ENCODE results near the gene THAP11. TPM values are rescaled to one million over a fixed set of nuclear protein-coding genes. Genes with fewer than 3 reads are reported as not detected.
"Not testable (repeated sequence)": the region's sequence is repeated elsewhere in the genome, so short reads cannot be mapped to it uniquely, and the experiment has no call there.

The THAP11 gene
- total RNA-seq, 2 experiments from 2014 or later: 37.5 to 41.7 TPM

- peaks cover 5% of the 10 kb centered on the region for H3K36me3 Mint-ChIP-seq (ENCODE audit: low read depth)
- H3K4me3 Mint-ChIP-seq: no peak overlapping the region
- H3K27me3 Mint-ChIP-seq: no peaks in the 10 kb centered on the region
- CTCF ChIA-PET: interaction anchor here (0.9 to 2.0 kb wide), 6 partner anchors 9 to 126 kb away, joined by 3 to 6 read pairs (median 4); partner anchors contain the start of gene NUTF2
- peaks cover 25% of the 10 kb centered on the region for H3K4me1 Mint-ChIP-seq
- H3K9me3 Mint-ChIP-seq: no peaks in the 10 kb centered on the region
- H3K27ac Mint-ChIP-seq: no peak overlapping the region
- no peak for DNase-seq
- POLR2A ChIA-PET: no interaction called here
Measured at GRCh38 chr16:67857547-67858233, 15.6 kb downstream of the THAP11 start.

GRCh38 chr16:67858500-67858899 is 16.4 kb downstream of the THAP11 start:
- no peaks in the 10 kb centered on the region for H3K27me3 Mint-ChIP-seq
- ChIA-PET CTCF (interaction anchor here (1.4 to 2.0 kb wide), 3 partner anchors 12 to 42 kb away, joined by 4 to 5 read pairs (median 5); partner anchors contain the start of gene NUTF2), POLR2A (no interaction called here)
- peaks cover 5% of the 10 kb centered on the region for H3K36me3 Mint-ChIP-seq (ENCODE audit: low read depth)
- no peaks in the 10 kb centered on the region for H3K9me3 Mint-ChIP-seq
- DNase-seq: no peak
- H3K4me1 Mint-ChIP-seq: peaks cover 25% of the 10 kb centered on the region
- H3K27ac Mint-ChIP-seq: no peak overlapping the region
- H3K4me3 Mint-ChIP-seq: no peak overlapping the region

GRCh38 chr16:67860589-67861398 is 18.7 kb downstream of the THAP11 start:
- ChIA-PET CTCF (interaction anchor here (0.5 to 3.3 kb wide), 5 partner anchors 23 to 340 kb away, joined by 3 to 18 read pairs (median 3); partner anchors contain the start of gene NRN1L), POLR2A (no interaction called here)
- no peak overlapping the region for H3K4me3 Mint-ChIP-seq
- no peak for DNase-seq
- no peaks in the 10 kb centered on the region for H3K9me3 Mint-ChIP-seq
- peaks cover 12% of the 10 kb centered on the region for H3K36me3 Mint-ChIP-seq (ENCODE audit: low read depth)
- H3K27me3 Mint-ChIP-seq: no peaks in the 10 kb centered on the region
- peaks cover 20% of the 10 kb centered on the region for H3K4me1 Mint-ChIP-seq
- no peak overlapping the region for H3K27ac Mint-ChIP-seq

GRCh38 chr16:67861877-67862276 is 19.8 kb downstream of the THAP11 start:
- Mint-ChIP-seq H3K9me3 (no peaks in the 10 kb centered on the region), H3K4me1 (peaks cover 17% of the 10 kb centered on the region), H3K27me3 (no peaks in the 10 kb centered on the region), H3K27ac (no peak overlapping the region), H3K36me3 (ENCODE audit: low read depth) (peaks cover 12% of the 10 kb centered on the region), H3K4me3 (no peak overlapping the region)
- ChIA-PET CTCF (interaction anchor here (0.8 to 3.3 kb wide), 8 partner anchors 9 to 46 kb away, joined by 3 to 18 read pairs (median 4); partner anchors contain the start of gene NRN1L), POLR2A (no interaction called here)
- DNase-seq: no peak

- no peak overlapping the region for H3K27ac Mint-ChIP-seq
- H3K4me1 Mint-ChIP-seq: peaks cover 9% of the 10 kb centered on the region
- H3K36me3 Mint-ChIP-seq (ENCODE audit: low read depth): peaks cover 12% of the 10 kb centered on the region
- ChIA-PET POLR2A (interaction anchor here (0.6 kb wide), 1 partner anchor 13 kb away, joined by 3 read pairs; no protein-coding TSS in a partner anchor), CTCF (interaction anchor here (0.6 to 3.3 kb wide), 11 partner anchors 8 to 49 kb away, joined by 3 to 18 read pairs (median 4); partner anchors contain the start of gene NRN1L)
- H3K4me3 Mint-ChIP-seq: no peak overlapping the region
- H3K9me3 Mint-ChIP-seq: no peaks in the 10 kb centered on the region
- no peak for DNase-seq
- H3K27me3 Mint-ChIP-seq: no peaks in the 10 kb centered on the region
Measured at GRCh38 chr16:67862623-67863583, 20.8 kb downstream of the THAP11 start.

GRCh38 chr16:67864044-67864443 is 21.9 kb downstream of the THAP11 start:
- H3K27me3 Mint-ChIP-seq, H3K4me1 Mint-ChIP-seq, DNase-seq, H3K4me3 Mint-ChIP-seq, H3K9me3 Mint-ChIP-seq, H3K27ac Mint-ChIP-seq: not testable (repeated sequence)
- ChIA-PET POLR2A (interaction anchor here (0.6 kb wide), 1 partner anchor 14 kb away, joined by 3 read pairs; no protein-coding TSS in a partner anchor), CTCF (interaction anchor here (0.6 to 3.3 kb wide), 2 partner anchors 43 to 48 kb away, joined by 3 to 18 read pairs; no protein-coding TSS in a partner anchor)
- H3K36me3 Mint-ChIP-seq (ENCODE audit: low read depth): peaks cover 15% of the 10 kb centered on the region

GRCh38 chr16:67864594-67864993 is 22.5 kb downstream of the THAP11 start:
- H3K9me3 Mint-ChIP-seq: no peaks in the 10 kb centered on the region
- POLR2A ChIA-PET: interaction anchor here (0.6 kb wide), 1 partner anchor 29 kb away, joined by 3 read pairs; no protein-coding TSS in a partner anchor
- CTCF ChIA-PET: interaction anchor here (0.6 to 1.1 kb wide), 2 partner anchors 44 to 343 kb away, joined by 3 to 4 read pairs; no protein-coding TSS in a partner anchor
- H3K36me3 Mint-ChIP-seq (ENCODE audit: low read depth): peaks cover 15% of the 10 kb centered on the region
- no peak for DNase-seq
- no peak overlapping the region for H3K27ac Mint-ChIP-seq
- no peaks in the 10 kb centered on the region for H3K27me3 Mint-ChIP-seq
- H3K4me3 Mint-ChIP-seq: no peak overlapping the region
- H3K4me1 Mint-ChIP-seq: peaks cover 5% of the 10 kb centered on the region

- ChIA-PET POLR2A (no interaction called here), CTCF (interaction anchor here (0.6 to 5.2 kb wide), 11 partner anchors 10 to 388 kb away, joined by 3 to 24 read pairs (median 4); partner anchors contain the start of gene PARD6A)
- H3K9me3 Mint-ChIP-seq: no peaks in the 10 kb centered on the region
- H3K27me3 Mint-ChIP-seq: no peaks in the 10 kb centered on the region
- H3K4me3 Mint-ChIP-seq: no peak overlapping the region
- H3K27ac Mint-ChIP-seq: no peak overlapping the region
- H3K36me3 Mint-ChIP-seq (ENCODE audit: low read depth): peaks cover 15% of the 10 kb centered on the region
- DNase-seq: peak; percentile 36
- H3K4me1 Mint-ChIP-seq: peaks cover 5% of the 10 kb centered on the region
Measured at GRCh38 chr16:67865318-67865717, 23.2 kb downstream of the THAP11 start.

GRCh38 chr16:67868290-67868689 is 26.2 kb downstream of the THAP11 start:
- Mint-ChIP-seq H3K27ac (no peak overlapping the region), H3K4me3 (no peak overlapping the region), H3K4me1 (peaks cover 6% of the 10 kb centered on the region), H3K27me3 (no peaks in the 10 kb centered on the region), H3K36me3 (ENCODE audit: low read depth) (peaks cover 19% of the 10 kb centered on the region), H3K9me3 (no peaks in the 10 kb centered on the region)
- no peak for DNase-seq
- ChIA-PET POLR2A (interaction anchor here (0.6 kb wide), 1 partner anchor 13 kb away, joined by 3 read pairs; no protein-coding TSS in a partner anchor), CTCF (interaction anchor here (0.8 to 5.2 kb wide), 3 partner anchors 15 to 306 kb away, joined by 3 to 24 read pairs (median 4); partner anchors contain the start of gene CTCF)

- H3K27me3 Mint-ChIP-seq: no peaks in the 10 kb centered on the region
- ChIA-PET CTCF (interaction anchor here (1.0 to 5.2 kb wide), 3 partner anchors 15 to 308 kb away, joined by 3 to 24 read pairs (median 3); partner anchors contain the start of gene CTCF), POLR2A (no interaction called here)
- H3K36me3 Mint-ChIP-seq (ENCODE audit: low read depth): peaks cover 17% of the 10 kb centered on the region
- no peak overlapping the region for H3K4me3 Mint-ChIP-seq
- peaks cover 16% of the 10 kb centered on the region for H3K4me1 Mint-ChIP-seq
- no peaks in the 10 kb centered on the region for H3K9me3 Mint-ChIP-seq
- H3K27ac Mint-ChIP-seq: no peak overlapping the region
- DNase-seq: no peak
Measured at GRCh38 chr16:67869653-67870052, 27.5 kb downstream of the THAP11 start.

- Mint-ChIP-seq H3K36me3 (ENCODE audit: low read depth) (peaks cover 14% of the 10 kb centered on the region), H3K4me3 (no peak overlapping the region), H3K27me3 (no peaks in the 10 kb centered on the region), H3K27ac (no peak overlapping the region), H3K9me3 (no peaks in the 10 kb centered on the region), H3K4me1 (peaks cover 29% of the 10 kb centered on the region)
- DNase-seq: no peak
- POLR2A ChIA-PET: interaction anchor here (0.5 kb wide), 1 partner anchor 182 kb away, joined by 4 read pairs; no protein-coding TSS in a partner anchor
- CTCF ChIA-PET: interaction anchor here (0.8 to 1.9 kb wide), 6 partner anchors 9 to 350 kb away, joined by 3 to 9 read pairs (median 4); no protein-coding TSS in a partner anchor
Measured at GRCh38 chr16:67871256-67871655, 29.1 kb downstream of the THAP11 start.

Data from activated CD4-positive, alpha-beta T cell treated with anti-CD3 and anti-CD28 coated beads, Interleukin-2, amount 10 ng/mL, durations not matched to agents 7 days and 5 days (primary cell).